Stomach smooth muscle (tissue), 2 donors: ENCODE measurements around the gene DOCK11.

Experiments used
- H3K27ac ChIP-seq: one replicate; pipeline ENCODE4 v1.7.0; 2013; ENCODE audit warnings: mild to moderate bottlenecking, low read length, inconsistent platforms
- H3K27me3 ChIP-seq, 2 donors: one replicate each; pipeline ENCODE4 v1.7.0; 2013; ENCODE audit warnings: low read length in 2 of 2; ENCODE audit not compliant: insufficient read depth in 2 of 2, control insufficient read depth in 1 of 2
- H3K36me3 ChIP-seq, 2 donors: one replicate each; pipeline ENCODE4 v1.7.0; 2013; ENCODE audit warnings: low read length in 2 of 2; ENCODE audit not compliant: control insufficient read depth in 2 of 2, insufficient read depth in 2 of 2
- H3K4me1 ChIP-seq: one replicate; pipeline ENCODE4 v1.7.0; 2013; ENCODE audit warnings: low read length; ENCODE audit not compliant: control insufficient read depth, insufficient read depth
- H3K4me3 ChIP-seq, 2 donors: one replicate each; pipeline ENCODE4 v1.7.0; 2013; ENCODE audit warnings: low read length in 2 of 2
- H3K9ac ChIP-seq, 2 donors: one replicate each; pipeline ENCODE4 v1.7.0; 2013; ENCODE audit warnings: low read length in 2 of 2, mild to moderate bottlenecking in 1 of 2
- H3K9me3 ChIP-seq, 2 donors: one replicate each; pipeline ENCODE4 v1.7.0; 2013; ENCODE audit warnings: low read length in 2 of 2; ENCODE audit not compliant: control insufficient read depth in 2 of 2
- donor health status: healthy.
- donor health status: Pancreatic carcinoma.

The DOCK11 gene

DNA sequence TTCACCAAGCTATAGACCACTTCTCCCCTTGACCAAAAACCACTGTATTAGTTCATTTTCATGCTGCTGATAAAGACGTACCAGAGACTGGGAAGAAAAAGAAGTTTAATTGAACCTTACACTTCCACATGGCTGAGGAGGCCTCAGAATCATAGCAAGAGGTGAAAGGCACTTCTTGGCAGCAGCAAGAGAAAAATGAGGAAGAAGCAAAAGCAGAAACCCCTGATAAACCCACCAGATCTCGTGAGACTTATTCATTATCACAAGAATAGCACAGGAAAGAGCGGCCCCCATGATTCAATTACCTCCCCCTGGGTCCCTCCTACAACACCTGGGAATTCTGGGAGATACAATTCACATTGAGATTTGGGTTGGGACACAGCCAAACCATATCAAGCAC, 97.8 kb downstream of the DOCK11 start:
- Histone ChIP-seq H3K27ac (no peak overlapping the region), H3K27me3 (peaks cover 0 to 8% of the 10 kb centered on the region in 2 donors), H3K9ac (no peak overlapping the region), H3K4me1 (peaks cover 2% of the 10 kb centered on the region), H3K36me3 (peaks cover 4 to 9% of the 10 kb centered on the region in 2 donors), H3K9me3 (no peaks in the 10 kb centered on the region), H3K4me3 (no peak overlapping the region)

DNA sequence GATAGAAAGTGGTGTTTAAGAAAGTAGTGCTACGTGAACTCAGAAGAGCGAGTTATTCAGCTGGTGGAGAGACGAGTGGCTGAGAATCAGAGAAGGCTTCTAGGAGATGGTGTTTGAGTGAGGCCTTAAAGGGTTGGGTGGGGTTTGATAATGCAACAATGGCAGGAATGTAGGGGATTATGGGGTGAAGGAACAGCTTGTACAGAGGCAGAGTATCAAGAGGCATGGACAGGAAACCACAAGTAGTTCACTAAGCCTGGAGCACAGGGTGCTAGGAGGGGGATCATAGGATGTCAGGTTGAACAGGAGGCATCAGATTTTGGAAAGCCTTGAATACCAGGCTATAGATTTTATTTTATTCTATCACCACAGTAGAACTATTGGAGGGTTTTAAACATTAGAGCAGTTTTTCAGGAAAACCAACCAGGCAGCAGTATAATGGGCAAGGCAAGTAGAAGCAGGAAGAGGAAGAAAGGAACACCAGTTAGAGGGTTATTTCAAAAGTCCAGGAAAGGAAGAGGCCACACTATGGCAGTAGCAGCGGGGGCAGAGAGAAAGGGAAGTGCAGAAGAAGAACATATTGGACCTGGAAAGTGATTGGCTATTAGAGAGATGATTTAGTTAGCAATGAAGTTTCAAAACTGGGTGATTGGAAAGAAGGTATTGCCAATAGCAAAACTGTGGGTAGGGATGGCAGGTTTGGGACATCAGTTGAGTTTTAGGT, 99.2 kb downstream of the DOCK11 start:
- H3K9me3 ChIP-seq: no peaks in the 10 kb centered on the region
- peaks cover 6 to 9% of the 10 kb centered on the region in 2 donors for H3K36me3 ChIP-seq
- H3K9ac ChIP-seq: no peak overlapping the region
- no peak overlapping the region for H3K4me3 ChIP-seq
- H3K27me3 ChIP-seq: peaks cover 0 to 9% of the 10 kb centered on the region in 2 donors
- H3K27ac ChIP-seq: peak overlapping the region; percentile 24
- H3K4me1 ChIP-seq: peaks cover 2% of the 10 kb centered on the region

DNA sequence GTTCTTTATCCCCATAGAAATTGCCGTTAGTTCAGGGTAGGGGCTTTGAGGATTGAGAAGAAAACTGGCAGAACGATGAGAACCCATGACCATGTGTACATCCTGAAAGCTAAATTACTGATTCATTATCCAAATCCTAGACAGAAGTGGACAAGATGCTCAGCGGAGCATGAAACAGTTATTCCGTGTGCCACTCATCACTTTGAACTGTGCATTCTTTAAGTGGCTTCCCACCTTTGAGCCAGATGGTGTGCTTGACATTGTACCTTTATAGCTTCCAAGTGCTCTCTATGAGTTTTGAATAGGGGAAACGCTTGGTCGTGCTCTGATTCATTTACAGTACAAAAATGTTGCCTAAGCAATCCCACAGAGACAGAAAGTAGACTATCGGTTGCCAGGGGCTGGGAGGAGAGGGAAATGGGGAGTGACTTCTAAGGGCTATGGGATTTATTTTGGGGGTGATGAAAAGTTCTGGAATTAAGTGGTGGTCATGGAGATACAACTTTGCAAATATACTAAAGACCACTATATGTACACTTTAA, 100.0 kb downstream of the DOCK11 start:
- H3K36me3 ChIP-seq: peaks cover 6 to 10% of the 10 kb centered on the region in 2 donors
- peak overlapping the region; percentile 24 for H3K27ac ChIP-seq
- H3K9me3 ChIP-seq: no peaks in the 10 kb centered on the region
- H3K9ac ChIP-seq: no peak overlapping the region
- no peak overlapping the region for H3K4me3 ChIP-seq
- H3K27me3 ChIP-seq: peaks cover 0 to 9% of the 10 kb centered on the region in 2 donors
- H3K4me1 ChIP-seq: peaks cover 2% of the 10 kb centered on the region

DNA sequence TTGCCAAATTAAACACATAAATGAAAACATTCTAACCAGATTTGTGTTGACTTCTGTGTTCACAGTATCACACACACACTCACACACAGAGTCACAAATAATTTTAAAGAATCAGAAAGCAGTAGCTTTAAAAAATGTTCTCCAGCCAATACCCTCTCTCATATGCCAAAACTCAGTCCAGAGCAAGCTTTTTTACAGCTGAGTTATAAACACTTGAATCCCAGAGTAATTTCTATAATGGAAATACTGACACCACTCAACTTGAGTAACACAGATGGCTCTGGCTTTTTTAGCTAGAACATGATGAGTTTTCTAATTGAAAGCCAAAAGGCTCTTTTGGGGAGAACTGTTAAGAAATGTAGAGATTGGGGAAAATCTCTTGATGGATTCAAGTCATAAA, 100.8 kb downstream of the DOCK11 start:
- Histone ChIP-seq H3K9me3 (no peaks in the 10 kb centered on the region), H3K4me1 (peaks cover 2% of the 10 kb centered on the region), H3K4me3 (no peak overlapping the region), H3K27me3 (peaks cover 0 to 9% of the 10 kb centered on the region in 2 donors), H3K27ac (no peak overlapping the region), H3K36me3 (peaks cover 6% of the 10 kb centered on the region in 2 donors), H3K9ac (no peak overlapping the region)

DNA sequence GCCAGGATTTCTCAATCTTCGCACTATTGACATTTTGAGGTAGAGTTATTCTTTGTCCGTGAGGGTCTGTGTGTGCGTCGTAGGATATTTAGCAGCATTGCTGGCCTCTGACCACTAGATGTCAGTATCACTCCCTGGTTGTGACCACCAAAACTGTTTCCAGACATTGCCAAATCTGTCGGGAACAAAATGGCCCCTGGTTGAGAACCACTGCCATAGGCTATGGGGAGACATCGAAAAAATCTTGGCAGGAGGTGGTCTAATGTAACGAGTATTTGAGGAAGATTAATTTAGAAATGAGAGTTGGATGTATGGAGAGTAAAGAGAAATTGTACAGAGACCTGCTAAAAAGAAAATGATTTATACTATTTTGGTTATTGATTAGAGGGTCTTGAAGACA, 108.4 kb downstream of the DOCK11 start:
- no peak overlapping the region for H3K9ac ChIP-seq

DNA sequence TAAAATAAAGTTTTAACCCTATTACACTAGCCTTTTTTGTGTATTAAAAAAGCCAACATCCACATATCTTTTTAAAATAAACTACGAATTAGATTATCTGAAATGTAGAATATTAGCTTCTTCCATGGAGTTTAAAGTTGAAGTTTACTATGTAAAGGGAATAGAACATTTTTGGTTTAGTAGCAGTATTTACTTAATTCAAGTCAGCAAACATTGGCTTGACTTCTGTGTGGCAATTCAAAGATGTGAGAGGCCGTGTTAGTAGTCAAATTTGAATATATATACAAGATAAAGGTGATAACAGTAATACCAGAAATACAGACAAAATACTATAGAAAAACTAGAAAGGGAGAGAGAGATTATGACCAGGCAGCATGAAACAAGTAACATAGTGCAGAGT, 116.7 kb downstream of the DOCK11 start:
- Histone ChIP-seq H3K36me3 (peaks cover 13 to 17% of the 10 kb centered on the region in 2 donors), H3K9me3 (no peaks in the 10 kb centered on the region), H3K27me3 (no peaks in the 10 kb centered on the region), H3K4me1 (no peaks in the 10 kb centered on the region), H3K4me3 (no peak overlapping the region), H3K27ac (no peak overlapping the region), H3K9ac (no peak overlapping the region)

More for the DNA sequence above, 108.4 kb downstream of the DOCK11 start:
- no peak overlapping the region for H3K4me3 ChIP-seq
- H3K27me3 ChIP-seq: no peaks in the 10 kb centered on the region
- H3K4me1 ChIP-seq: no peaks in the 10 kb centered on the region
- no peaks in the 10 kb centered on the region for H3K9me3 ChIP-seq
- no peak overlapping the region for H3K27ac ChIP-seq
- peaks cover 0 to 7% of the 10 kb centered on the region in 2 donors for H3K36me3 ChIP-seq

DNA sequence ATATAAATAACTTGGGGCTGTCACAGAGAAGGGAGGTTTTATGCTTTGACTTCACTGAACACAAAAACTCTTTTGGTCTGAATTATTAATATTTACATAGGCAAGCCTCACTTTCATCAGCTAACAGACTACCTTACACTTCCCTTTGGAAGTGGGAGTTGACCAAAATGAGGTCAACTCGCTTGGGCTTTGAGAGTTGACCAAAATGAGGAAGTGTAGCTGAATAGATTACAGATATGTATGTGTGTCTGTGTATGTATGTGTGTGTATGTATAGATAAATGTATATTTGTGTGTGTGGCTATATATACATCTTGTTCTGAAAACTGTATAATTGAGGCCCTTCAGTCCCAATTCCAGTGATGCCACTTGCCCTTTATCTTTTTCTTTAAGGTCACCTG, 118.5 kb downstream of the DOCK11 start:
- Histone ChIP-seq H3K4me3 (no peak overlapping the region), H3K9ac (no peak overlapping the region), H3K27ac (no peak overlapping the region), H3K9me3 (no peaks in the 10 kb centered on the region), H3K27me3 (no peaks in the 10 kb centered on the region), H3K4me1 (no peaks in the 10 kb centered on the region), H3K36me3 (peaks cover 8 to 17% of the 10 kb centered on the region in 2 donors)

DNA sequence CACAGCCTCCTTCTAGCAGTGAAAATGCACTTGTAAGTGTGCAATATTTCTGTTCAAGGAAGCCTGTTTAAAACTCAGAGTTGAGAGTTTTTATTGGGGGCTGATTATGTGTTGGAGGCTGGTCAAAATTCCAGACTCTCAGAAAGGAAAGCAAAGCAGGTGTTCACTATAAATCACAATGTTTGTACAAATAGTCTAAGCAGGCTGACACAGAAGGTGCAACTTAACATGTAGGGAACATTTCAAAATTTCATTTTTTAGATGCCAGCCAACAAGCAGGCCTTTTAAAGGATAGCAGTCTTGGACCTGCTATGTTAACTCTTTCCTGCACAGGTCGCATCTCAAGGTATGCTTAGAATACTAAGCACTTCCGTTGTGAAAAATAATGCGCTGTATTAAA, 119.5 kb downstream of the DOCK11 start:
- Histone ChIP-seq H3K27me3 (no peaks in the 10 kb centered on the region), H3K27ac (no peak overlapping the region), H3K9ac (no peak overlapping the region), H3K9me3 (no peaks in the 10 kb centered on the region), H3K4me3 (no peak overlapping the region), H3K36me3 (peaks cover 8 to 14% of the 10 kb centered on the region in 2 donors), H3K4me1 (no peaks in the 10 kb centered on the region)

DNA sequence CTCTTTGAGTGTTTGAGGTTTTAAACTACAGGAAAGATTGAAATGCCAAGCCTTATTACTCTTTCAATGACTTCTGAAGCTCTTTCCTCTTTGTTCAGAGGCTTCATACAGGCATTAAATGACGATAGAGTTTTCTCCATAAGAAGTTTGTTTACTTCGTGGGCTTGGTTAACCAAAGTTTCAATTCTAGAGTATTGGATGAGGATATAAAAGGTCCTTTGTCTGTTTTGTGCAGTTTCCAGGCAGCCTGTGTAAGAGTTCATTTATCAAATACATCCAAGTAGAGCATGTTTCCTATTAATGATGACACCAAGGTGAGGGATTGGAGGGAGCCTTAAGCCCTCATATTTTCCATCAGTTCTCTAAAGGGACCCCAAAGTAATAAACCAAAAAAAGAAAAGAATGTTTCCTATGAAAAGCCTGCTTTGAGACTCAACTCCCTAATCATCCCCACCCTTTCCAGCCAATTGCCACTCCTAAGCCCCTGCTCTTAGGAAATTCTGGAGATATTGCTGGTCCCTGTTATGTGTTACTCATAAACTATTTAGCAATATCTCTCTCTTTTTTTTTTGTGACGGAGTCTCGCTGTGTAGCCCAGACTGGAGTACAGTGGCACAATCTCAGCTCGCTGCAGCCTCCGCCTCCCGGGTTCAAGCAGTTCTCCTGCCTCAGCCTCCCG, 125.6 kb downstream of the DOCK11 start:
- Histone ChIP-seq H3K4me1 (no peaks in the 10 kb centered on the region), H3K36me3 (peaks cover 0 to 3% of the 10 kb centered on the region in 2 donors), H3K4me3 (no peak overlapping the region), H3K27me3 (no peaks in the 10 kb centered on the region), H3K27ac (no peak overlapping the region), H3K9ac (no peak overlapping the region), H3K9me3 (no peaks in the 10 kb centered on the region)

DNA sequence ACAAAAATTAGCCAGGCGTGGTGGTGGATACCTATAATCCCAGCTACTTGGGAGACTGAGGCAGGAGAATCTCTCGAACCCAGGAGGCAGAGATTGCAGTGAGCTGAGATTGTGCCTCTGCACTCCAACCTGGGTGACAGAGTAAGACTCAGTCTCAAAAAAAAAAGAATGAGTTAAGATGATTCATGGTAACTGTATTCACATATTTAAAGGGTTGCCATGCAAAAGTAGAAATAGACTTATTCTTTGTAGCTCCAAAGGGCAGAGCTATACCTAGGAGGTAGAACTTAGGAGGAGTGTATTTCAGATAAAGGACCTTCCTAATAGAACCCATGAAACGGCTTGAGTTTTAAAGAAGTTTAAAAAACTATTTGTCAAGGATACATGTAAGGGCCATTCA, 127.4 kb downstream of the DOCK11 start:
- H3K9me3 ChIP-seq: no peaks in the 10 kb centered on the region
- H3K4me3 ChIP-seq: no peak overlapping the region
- H3K27ac ChIP-seq: no peak overlapping the region
- no peak overlapping the region for H3K9ac ChIP-seq
- no peaks in the 10 kb centered on the region for H3K27me3 ChIP-seq
- no peaks in the 10 kb centered on the region for H3K4me1 ChIP-seq
- peaks cover 5 to 8% of the 10 kb centered on the region in 2 donors for H3K36me3 ChIP-seq

DNA sequence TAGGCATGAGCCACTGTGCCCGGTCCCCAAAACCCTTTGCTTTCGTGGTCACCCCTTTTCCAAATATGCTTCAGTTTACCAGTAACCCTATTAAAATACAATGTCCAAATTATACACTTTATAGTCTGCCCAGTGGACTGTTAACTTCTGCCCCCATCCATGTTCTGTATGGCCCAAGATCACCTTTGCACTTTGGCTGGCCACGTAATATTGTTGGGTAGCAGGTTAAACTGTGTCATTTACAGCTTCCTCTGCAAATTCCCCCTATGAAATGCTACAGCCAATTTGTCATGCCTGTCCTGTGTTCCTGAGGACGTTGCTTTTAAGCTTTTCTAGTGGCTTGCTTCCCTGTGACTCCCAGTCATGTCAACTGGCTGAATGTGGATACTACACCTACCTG, 130.7 kb downstream of the DOCK11 start:
- Histone ChIP-seq H3K4me3 (no peak overlapping the region), H3K36me3 (peaks cover 8 to 16% of the 10 kb centered on the region in 2 donors), H3K4me1 (no peaks in the 10 kb centered on the region), H3K27ac (no peak overlapping the region), H3K27me3 (no peaks in the 10 kb centered on the region), H3K9me3 (no peaks in the 10 kb centered on the region), H3K9ac (no peak overlapping the region)
